Right lobe of liver (tissue), 6 donors: Measurements from ENCODE around the gene IGFBP1. TPM values are rescaled to one million over a fixed set of nuclear protein-coding genes. Genes with fewer than 3 reads are reported as not detected.

Experiments
- ATAC-seq, 4 donors: fragments of 200-7000 bp; cut with Tn5 transposase; one replicate each; pipeline ENCODE4 v1.9.1; 2020; ENCODE audit warnings: mild to moderate bottlenecking in 4 of 4, moderate library complexity in 4 of 4
- DNase-seq, 3 donors: peaks; one replicate each; pipeline ENCODE4 v3.0.0-alpha.2; 2020
- H3K27ac ChIP-seq, 3 donors: fragments of 200-600 bp; one replicate each; pipeline ENCODE4 v1.8.0; 2022
- H3K27me3 ChIP-seq, 2 donors: fragments of 200-600 bp; one replicate each; pipeline ENCODE4 v1.8.0; 2022
- H3K36me3 ChIP-seq, 4 donors: fragments of 200-600 bp; sonication (generic) in 1 of 4; one replicate each; pipeline versions ENCODE4 v1.5.1 to v1.8.0; 2017 to 2022; ENCODE audit warnings: control low read depth in 1 of 4
- H3K4me1 ChIP-seq, 4 donors: fragments of 200-600 bp; sonication (generic) in 1 of 4; one replicate each; pipeline versions ENCODE4 v1.5.1 to v1.8.0; 2017 to 2022; ENCODE audit warnings: control low read depth in 1 of 4
- H3K4me3 ChIP-seq, 3 donors: fragments of 200-600 bp; one replicate each; pipeline ENCODE4 v1.8.0; 2022
- H3K9me3 ChIP-seq, 4 donors: fragments of 200-600 bp; sonication (generic) in 1 of 4; one replicate each; pipeline versions ENCODE4 v1.5.1 to v1.8.0; 2017 to 2022; ENCODE audit warnings: control low read depth in 1 of 4
- POLR2A ChIP-seq: fragments of 450-650 bp; IDR thresholded peaks from one replicate; pipeline ENCODE4 v1.6.1; 2017; ENCODE audit warnings: antibody characterized with exemption, mild to moderate bottlenecking
- WGBS: methylation state at CpG from one replicate; pipeline ENCODE4 v1.1.6; 2018; ENCODE audit warnings: low coverage, low lambda C conversion rate; ENCODE audit not compliant: insufficient coverage; ENCODE audit errors: missing lambda C conversion rate; 5-methylcytosine and 5-hydroxymethylcytosine counted together
- intact Hi-C, 2 donors: fragments of 100-400 bp; cut with DNase I; formaldehyde crosslinking; loops; one replicate each; pipeline versions ENCODE4 v1.11.2 to v1.14.1; 2022
- total RNA-seq, 6 experiments: library from RNA; depleted of rRNA in 2 of 6; stranded (reverse); fragments of >200 nt in 2 of 6; fragmentation: NEBNext Ultra II Directional in 3 of 6; extraction: Animal tissue kit (Norgen Biotek cat#: 25700) in 3 of 6; gene quantifications; one replicate each; pipeline versions ENCODE4 v1.1.0 to v1.2.4, GENCODE V29; 2016 to 2023
- TF ChIP-seq, protein P1 (sequence below), 4 donors: fragments of 200-600 bp in 3 of 4; fragments of 450-650 bp in 1 of 4; IDR thresholded peaks; one replicate each; pipeline versions ENCODE4 v1.5.1 to v1.8.0; 2016 to 2022; ENCODE audit warnings: antibody characterized with exemption in 4 of 4, mild to moderate bottlenecking in 2 of 4
- donor health status: DM: no; HTN: yes; CAD: no.
- donor health status: DM: no; HTN: no; CAD: no.
- donor health status: DM: no; HTN: no; CAD: no.
- donor health status: DM: no; HTN: yes; CAD: no.
- donor health status: DM: no; HTN: yes; CAD: no.

Gene IGFBP1
- total RNA-seq, 6 experiments from 2014 or later = 7.7 to 566 (median 283) TPM

DNA sequence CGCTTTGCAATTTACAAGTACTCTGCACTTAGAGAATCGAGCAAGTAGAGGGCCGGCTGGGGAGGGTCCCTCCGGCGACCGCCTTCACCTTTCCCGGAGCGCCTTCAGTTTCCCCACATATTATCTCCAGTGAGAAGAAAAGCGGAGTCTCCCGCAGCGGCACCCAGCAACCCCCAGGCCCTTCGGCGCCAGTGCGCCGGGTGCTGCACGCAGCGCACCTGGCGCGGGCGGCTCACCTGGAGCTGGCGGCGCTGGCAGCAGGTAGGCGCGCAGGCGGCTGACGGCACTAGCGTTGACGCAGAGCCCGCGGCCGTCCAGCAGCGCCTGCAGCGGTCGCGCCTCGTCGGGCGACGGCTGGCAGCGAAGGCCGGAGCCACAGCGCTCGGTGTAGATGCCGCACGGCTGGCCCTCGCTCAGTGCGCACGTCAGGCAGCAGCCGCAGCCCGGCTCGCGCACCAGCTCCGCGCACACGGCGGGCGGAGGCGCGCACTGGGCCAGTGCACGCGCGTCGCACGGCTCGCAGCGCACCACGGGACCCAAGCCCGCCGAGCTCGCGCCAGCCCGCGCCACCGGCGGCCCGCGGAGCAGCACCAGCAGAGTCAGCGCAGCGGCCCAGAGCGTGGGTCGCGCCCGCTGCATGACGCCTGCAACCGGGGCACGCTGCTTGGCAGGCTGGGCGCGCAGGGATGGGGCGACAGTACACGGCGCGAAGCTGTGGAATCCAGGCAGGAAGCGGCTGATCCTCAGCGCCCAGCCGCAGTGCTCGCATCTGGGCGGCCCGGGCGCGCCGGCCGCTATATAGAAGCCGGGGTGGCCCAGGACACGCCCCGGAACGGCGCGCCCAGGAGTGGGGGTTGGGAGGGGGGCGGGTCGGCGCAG is 32.5 kb downstream of the IGFBP1 start, which contains the start of gene IGFBP3:
TSS of gene IGFBP3 (minus strand) at position 771 of the 879 bp plus-strand sequence. CDS start at position 639, 132 bp downstream.
- Histone ChIP-seq H3K36me3 (no peaks in the 10 kb centered on the region), H3K9me3 (no peaks in the 10 kb centered on the region), H3K4me1 (peaks cover 0 to 23% (median 6%) of the 10 kb centered on the region in 4 donors), H3K27ac (peak within 1 kb of the TSS; percentile 33 to 49 (median 47)), H3K27me3 (no peaks in the 10 kb centered on the region), H3K4me3 (peak within 1 kb of the TSS; percentile 46 to 59 (median 56))
- TF ChIP-seq, protein P1, sequence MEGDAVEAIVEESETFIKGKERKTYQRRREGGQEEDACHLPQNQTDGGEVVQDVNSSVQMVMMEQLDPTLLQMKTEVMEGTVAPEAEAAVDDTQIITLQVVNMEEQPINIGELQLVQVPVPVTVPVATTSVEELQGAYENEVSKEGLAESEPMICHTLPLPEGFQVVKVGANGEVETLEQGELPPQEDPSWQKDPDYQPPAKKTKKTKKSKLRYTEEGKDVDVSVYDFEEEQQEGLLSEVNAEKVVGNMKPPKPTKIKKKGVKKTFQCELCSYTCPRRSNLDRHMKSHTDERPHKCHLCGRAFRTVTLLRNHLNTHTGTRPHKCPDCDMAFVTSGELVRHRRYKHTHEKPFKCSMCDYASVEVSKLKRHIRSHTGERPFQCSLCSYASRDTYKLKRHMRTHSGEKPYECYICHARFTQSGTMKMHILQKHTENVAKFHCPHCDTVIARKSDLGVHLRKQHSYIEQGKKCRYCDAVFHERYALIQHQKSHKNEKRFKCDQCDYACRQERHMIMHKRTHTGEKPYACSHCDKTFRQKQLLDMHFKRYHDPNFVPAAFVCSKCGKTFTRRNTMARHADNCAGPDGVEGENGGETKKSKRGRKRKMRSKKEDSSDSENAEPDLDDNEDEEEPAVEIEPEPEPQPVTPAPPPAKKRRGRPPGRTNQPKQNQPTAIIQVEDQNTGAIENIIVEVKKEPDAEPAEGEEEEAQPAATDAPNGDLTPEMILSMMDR (IDR thresholded peaks at IDR 0.05) = no peak
- peak; percentile 51 for TF ChIP-seq POLR2A
- DNase-seq = peak in 2 of 3 donors; percentile 45 to 70
- peak; percentile 29 to 89 (median 80) for ATAC-seq
- WGBS = 0% methylated on average over 7 of the region's 111 CpGs
- intact Hi-C loops = loop anchor here in 1 of 2 donors (5.0 kb wide), 1 partner anchor 432 kb away; no protein-coding TSS in a partner anchor

DNA sequence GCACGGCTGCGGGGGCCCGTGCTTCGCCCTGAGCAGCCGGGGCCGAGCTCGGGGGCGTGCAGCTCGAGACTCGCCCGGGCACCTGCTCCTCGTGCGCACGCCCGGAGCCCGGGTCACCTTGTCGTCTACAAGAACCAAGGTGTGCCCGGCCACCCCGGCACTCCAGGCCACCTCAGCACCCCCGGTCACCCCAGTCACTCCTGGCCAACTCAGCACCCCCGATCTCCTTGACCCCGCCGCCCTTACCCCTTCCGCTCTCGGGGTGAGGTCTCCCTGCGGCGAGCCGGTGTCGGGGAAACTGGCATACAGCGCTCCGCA is 33.1 kb downstream of the IGFBP1 start:
- Histone ChIP-seq H3K4me1 (peaks cover 0 to 23% (median 6%) of the 10 kb centered on the region in 4 donors), H3K36me3 (no peaks in the 10 kb centered on the region), H3K27me3 (no peaks in the 10 kb centered on the region), H3K4me3 (peak overlapping the region; percentile 46 to 59 (median 56)), H3K9me3 (no peaks in the 10 kb centered on the region), H3K27ac (peak overlapping the region; percentile 24 to 49 (median 33))
- WGBS = 10% methylated on average over 12 of the region's 31 CpGs
- intact Hi-C loops = loop anchor here in 1 of 2 donors (5.0 kb wide), 1 partner anchor 431 kb away; no protein-coding TSS in a partner anchor
- ATAC-seq (peak in 2 of 4 donors; percentile 1 to 3), DNase-seq (peak in 1 of 3 donors; percentile 57)
- TF ChIP-seq, protein P1 (IDR thresholded peaks at IDR 0.05) = no peak
- no peak for TF ChIP-seq POLR2A

DNA sequence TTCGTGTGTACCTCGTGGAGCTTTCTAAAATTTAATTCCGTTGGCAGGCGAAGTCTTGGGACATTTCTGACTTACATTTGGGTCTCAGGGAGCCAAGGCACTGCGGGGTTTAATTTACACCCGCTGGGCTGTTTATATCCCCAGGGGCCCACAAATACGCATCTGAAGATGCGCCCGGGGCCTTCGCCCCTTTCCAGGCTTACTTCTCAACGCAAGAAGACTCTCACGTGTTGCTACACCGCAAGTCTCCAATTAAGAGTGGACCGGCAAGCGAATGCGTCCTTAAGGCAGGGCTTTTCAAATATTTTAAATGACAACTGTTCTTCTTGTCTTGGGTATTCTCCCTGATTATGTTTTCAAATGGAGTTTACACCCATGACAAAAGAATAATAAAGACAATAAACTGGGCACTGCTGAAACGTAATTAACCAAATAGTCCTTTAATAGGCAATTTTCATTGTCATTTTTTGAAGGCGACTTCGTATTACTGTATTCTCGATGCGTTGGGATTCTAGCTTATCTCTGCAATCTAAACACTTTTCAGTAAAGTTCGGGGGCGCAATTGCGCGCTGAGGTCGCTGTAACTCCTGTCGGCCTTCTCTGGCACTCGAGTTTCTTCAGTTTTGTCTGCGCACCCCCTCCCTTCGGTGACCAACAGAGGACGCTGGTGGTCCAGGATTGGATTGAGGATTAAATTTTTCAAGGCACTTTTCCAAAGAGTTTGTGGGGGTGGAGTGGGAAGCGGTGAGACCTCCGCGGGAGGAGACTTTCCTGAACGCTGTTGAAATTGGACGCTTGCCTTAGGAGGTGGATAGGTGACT is 33.6 kb downstream of the IGFBP1 start:
- 4% methylated on average over 30 of the region's 36 CpGs for WGBS

More for the DNA sequence above, 33.6 kb downstream of the IGFBP1 start:
- no peaks in the 10 kb centered on the region for H3K36me3 ChIP-seq
- H3K9me3 ChIP-seq = no peaks in the 10 kb centered on the region
- peak overlapping the region; percentile 24 to 46 (median 33) for H3K27ac ChIP-seq
- H3K4me1 ChIP-seq = peaks cover 0 to 23% (median 6%) of the 10 kb centered on the region in 4 donors
- intact Hi-C loops = loop anchor here in 1 of 2 donors (5.0 kb wide), 1 partner anchor 430 kb away; no protein-coding TSS in a partner anchor
- H3K4me3 ChIP-seq = peak overlapping the region; percentile 46 to 59 (median 56)
- TF ChIP-seq, protein P1 (IDR thresholded peaks at IDR 0.05) = peak; percentile 70 to 91 (median 85)
- TF ChIP-seq POLR2A = no peak
- no peaks in the 10 kb centered on the region for H3K27me3 ChIP-seq
- DNase-seq (peak in 2 of 3 donors; percentile 61 to 64), ATAC-seq (peak; percentile 48 to 55 (median 49))
